C4-2B (cell line): ENCODE data around the gene HS3ST6.

Experiments
- ZFX ChIP-seq: fragments of 450-650 bp; IDR thresholded peaks from 2 replicates; pipeline ENCODE4 v1.6.1; 2017
- TF ChIP-seq, protein P1 (sequence below): fragments of 450-650 bp; conservative IDR thresholded peaks from 2 replicates; pipeline ENCODE4 v1.5.1; 2017; ENCODE audit warnings: mild to moderate bottlenecking

DNA sequence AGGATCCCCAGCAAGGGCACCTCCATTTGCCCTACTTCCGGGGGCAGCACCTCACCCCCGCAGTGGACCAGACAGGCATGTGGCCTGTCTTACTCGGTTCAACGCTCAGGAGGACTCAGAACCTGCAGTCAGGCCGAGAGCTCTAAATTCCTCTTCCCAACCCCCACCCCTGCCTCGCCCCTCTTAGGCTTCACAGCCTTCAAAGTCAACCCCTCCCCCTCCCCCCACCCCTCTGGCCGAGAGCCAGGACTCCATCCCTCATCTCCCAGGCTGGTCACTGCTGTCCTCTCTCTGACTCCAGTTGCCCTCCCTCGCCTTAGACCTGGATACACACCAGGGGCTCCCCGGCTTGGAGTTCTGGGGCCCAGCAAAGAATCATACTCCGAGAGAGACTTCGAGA lies 8.1 kb upstream of the HS3ST6 start:
- TF ChIP-seq, protein P1, sequence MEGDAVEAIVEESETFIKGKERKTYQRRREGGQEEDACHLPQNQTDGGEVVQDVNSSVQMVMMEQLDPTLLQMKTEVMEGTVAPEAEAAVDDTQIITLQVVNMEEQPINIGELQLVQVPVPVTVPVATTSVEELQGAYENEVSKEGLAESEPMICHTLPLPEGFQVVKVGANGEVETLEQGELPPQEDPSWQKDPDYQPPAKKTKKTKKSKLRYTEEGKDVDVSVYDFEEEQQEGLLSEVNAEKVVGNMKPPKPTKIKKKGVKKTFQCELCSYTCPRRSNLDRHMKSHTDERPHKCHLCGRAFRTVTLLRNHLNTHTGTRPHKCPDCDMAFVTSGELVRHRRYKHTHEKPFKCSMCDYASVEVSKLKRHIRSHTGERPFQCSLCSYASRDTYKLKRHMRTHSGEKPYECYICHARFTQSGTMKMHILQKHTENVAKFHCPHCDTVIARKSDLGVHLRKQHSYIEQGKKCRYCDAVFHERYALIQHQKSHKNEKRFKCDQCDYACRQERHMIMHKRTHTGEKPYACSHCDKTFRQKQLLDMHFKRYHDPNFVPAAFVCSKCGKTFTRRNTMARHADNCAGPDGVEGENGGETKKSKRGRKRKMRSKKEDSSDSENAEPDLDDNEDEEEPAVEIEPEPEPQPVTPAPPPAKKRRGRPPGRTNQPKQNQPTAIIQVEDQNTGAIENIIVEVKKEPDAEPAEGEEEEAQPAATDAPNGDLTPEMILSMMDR: no peak
- no peak for TF ChIP-seq ZFX
